Glutamatergic neuron (in vitro differentiated cells): ENCODE data around the gene PSMG2. TPM values are rescaled to one million over a fixed set of nuclear protein-coding genes. Genes with fewer than 3 reads are reported as not detected.

ENCODE experiments used
- DNase-seq: peaks from one replicate; pipeline ENCODE4 v3.0.0; 2022
- H3K27ac Mint-ChIP-seq: one replicate; pipeline ENCODE4 v1.8.0; 2020; ENCODE audit warnings: mild to moderate bottlenecking, mixed read lengths, inconsistent platforms; ENCODE audit not compliant: unreplicated experiment
- H3K27me3 Mint-ChIP-seq: one replicate; pipeline ENCODE4 v1.8.0; 2020; ENCODE audit warnings: mild to moderate bottlenecking, moderate library complexity, mixed read lengths, inconsistent platforms; ENCODE audit not compliant: unreplicated experiment
- H3K36me3 Mint-ChIP-seq: one replicate; pipeline ENCODE4 v1.8.0; 2020; ENCODE audit warnings: mild to moderate bottlenecking, mixed read lengths, inconsistent platforms; ENCODE audit not compliant: unreplicated experiment
- H3K4me1 Mint-ChIP-seq: one replicate; pipeline ENCODE4 v1.8.0; 2020; ENCODE audit warnings: mild to moderate bottlenecking, low read depth, mixed read lengths, inconsistent platforms; ENCODE audit not compliant: unreplicated experiment
- H3K4me3 Mint-ChIP-seq: one replicate; pipeline ENCODE4 v1.8.0; 2020; ENCODE audit warnings: mild to moderate bottlenecking, mixed read lengths, inconsistent platforms; ENCODE audit not compliant: unreplicated experiment
- H3K9me3 Mint-ChIP-seq: one replicate; pipeline ENCODE4 v1.8.0; 2020; ENCODE audit warnings: mild to moderate bottlenecking, moderate library complexity, mixed read lengths, inconsistent platforms; ENCODE audit not compliant: unreplicated experiment
- total RNA-seq: library from RNA; stranded (reverse); fragmentation: NEBNext Ultra II Directional; extraction: Animal tissue kit (Norgen Biotek cat#: 25700); gene quantifications from one replicate; pipeline ENCODE4 v1.2.1, GENCODE V29; 2021; ENCODE audit not compliant: unreplicated experiment
- TF ChIP-seq, protein P1 (sequence below): fragments of 200-600 bp; sonication (generic); IDR thresholded peaks from one replicate; pipeline ENCODE4 v1.5.0; 2021; ENCODE audit not compliant: partially characterized antibody, unreplicated experiment

The PSMG2 gene
- total RNA-seq, 1 donor from 2014 or later: 48.7 TPM

DNA sequence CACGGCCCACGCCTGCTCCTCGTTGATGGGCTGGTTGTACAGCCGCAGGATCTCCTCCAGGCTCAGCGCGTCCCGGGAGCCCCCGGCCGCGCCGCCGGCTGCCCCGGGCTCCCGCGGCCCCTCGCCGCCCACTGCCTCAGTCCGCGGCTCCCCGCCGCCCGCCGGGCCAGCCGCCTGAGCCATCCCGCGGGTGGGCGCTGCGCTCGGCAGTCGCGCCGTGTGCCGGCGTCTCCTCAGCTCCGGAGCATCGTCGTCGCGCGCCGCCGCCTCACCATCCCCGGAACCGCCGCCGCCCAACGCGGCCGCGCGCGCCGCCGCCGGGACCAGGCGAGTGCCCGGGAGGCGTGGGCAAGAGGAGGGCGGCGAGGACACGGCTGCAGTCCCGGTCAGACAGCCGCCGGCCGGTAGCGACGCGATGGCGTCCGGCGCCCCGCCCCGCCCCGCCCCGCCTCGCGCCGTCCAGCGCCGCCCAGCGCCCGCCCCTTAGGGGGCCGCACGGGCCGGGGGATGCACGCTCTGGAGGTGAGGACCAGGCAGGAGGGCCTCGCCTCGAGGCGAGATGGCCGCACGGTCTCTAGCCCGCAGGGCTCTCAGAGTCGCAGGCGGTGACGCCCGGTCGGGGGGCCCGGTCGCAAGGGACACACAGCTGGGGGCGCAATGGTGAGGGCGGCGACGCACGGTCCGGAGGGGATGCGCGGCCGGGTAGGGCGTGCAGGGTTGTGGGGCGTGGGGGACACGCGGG is 45.0 kb upstream of the PSMG2 start, which contains the start of gene SPIRE1:
SPIRE1 (minus strand) TSS at position 424 of the 742 bp plus-strand sequence; CDS start at position 183, 241 bp downstream.
- peak within 1 kb of the TSS; percentile 83 for H3K27ac Mint-ChIP-seq
- peaks cover 11% of the 10 kb centered on the region for H3K4me1 Mint-ChIP-seq
- no peaks in the 10 kb centered on the region for H3K36me3 Mint-ChIP-seq
- peaks cover 5% of the 10 kb centered on the region for H3K27me3 Mint-ChIP-seq
- DNase-seq: peak; percentile 77
- H3K9me3 Mint-ChIP-seq: peaks cover 10% of the 10 kb centered on the region
- H3K4me3 Mint-ChIP-seq: peak within 1 kb of the TSS; percentile 95
- TF ChIP-seq, protein P1, sequence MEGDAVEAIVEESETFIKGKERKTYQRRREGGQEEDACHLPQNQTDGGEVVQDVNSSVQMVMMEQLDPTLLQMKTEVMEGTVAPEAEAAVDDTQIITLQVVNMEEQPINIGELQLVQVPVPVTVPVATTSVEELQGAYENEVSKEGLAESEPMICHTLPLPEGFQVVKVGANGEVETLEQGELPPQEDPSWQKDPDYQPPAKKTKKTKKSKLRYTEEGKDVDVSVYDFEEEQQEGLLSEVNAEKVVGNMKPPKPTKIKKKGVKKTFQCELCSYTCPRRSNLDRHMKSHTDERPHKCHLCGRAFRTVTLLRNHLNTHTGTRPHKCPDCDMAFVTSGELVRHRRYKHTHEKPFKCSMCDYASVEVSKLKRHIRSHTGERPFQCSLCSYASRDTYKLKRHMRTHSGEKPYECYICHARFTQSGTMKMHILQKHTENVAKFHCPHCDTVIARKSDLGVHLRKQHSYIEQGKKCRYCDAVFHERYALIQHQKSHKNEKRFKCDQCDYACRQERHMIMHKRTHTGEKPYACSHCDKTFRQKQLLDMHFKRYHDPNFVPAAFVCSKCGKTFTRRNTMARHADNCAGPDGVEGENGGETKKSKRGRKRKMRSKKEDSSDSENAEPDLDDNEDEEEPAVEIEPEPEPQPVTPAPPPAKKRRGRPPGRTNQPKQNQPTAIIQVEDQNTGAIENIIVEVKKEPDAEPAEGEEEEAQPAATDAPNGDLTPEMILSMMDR: no peak

DNA sequence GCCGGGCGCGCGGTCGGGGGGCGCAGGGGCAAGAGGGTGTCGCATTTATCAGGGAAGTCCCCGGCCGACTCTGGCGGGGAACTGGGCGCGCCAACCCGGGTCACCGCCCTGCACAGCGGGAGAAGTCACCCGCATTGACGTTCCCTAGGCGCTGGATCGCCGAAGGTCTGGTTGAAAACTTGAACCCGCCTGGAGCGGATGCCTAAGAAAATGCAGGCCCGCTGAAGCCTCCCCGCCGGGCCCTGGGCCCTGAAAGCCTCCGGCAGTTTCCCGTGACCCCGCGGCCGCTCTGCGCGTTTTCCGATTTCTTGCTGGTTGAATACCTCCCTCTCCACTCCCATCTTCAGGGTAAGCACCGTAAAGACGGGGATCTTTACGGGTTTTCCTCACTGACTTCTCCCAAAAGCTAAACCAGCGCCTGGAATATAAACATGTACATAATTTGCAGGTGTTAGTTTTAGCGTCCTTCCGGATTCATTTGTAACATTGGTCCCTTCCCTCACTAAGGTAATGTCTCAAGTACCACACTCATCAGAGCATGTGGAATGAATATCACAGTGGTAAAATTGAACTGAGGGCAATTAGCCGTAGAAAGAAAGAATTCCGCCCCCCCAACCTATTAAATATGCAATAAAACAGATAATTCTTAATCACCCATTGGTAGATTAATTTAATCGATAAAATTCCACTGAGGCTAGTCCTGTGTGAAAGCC is 44.3 kb upstream of the PSMG2 start:
- DNase-seq: peak; percentile 68
- Mint-ChIP-seq H3K9me3 (peaks cover 10% of the 10 kb centered on the region), H3K27me3 (peaks cover 5% of the 10 kb centered on the region), H3K36me3 (no peaks in the 10 kb centered on the region), H3K27ac (peak overlapping the region; percentile 48), H3K4me3 (peak overlapping the region; percentile 95), H3K4me1 (peaks cover 11% of the 10 kb centered on the region)
- TF ChIP-seq, protein P1: no peak

DNA sequence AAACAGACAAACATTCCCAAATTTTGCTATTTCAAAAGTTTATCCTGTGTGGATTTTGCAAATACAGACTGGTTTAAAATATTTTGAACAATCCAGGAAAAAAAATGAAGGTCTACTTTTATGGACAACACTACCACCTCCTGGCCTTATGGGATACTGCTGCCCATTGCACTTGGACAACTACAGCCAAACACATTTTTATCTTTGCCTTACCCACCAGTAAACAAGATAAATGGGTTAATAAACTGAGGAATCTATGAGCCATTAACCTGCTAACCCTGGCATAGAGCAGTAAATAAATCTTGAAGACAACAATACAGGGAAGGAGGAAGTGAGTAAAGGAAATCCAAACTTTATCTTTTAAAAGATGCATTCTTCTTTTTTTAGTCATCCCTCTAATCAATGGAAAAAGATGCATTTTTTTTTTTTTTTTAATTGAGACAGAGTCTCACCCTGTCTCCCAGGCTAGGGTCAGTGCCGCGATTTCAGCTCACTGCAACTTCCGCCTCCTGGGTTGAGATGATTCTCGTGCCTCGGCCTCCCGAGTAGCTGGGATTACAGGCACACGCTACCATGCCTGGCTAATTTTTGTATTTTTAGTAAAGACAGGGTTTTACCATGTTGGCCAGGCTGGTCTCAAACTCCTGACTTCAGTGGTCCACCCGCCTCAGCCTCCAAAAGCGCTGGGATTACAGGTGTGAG is 42.8 kb upstream of the PSMG2 start:
- peaks cover 11% of the 10 kb centered on the region for H3K4me1 Mint-ChIP-seq

DNA sequence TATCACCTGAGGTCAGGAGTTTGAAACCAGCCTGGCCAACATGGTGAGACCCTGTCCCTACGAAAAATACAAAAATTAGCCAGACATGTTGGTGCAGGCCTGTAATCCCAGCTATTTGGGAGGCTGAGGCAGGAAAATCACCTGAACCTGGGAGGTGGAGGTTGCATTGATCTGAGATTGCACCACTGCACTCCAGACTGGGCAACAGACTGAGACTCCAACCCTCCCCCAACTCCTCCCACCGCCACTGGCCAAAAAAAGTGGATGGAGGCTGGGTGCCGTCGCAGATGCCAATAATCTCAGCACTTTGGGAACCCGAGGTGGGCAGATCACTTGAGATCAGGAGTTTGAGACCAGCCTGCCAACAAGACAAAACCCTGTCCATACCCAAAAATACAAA is 34.8 kb upstream of the PSMG2 start:
- Mint-ChIP-seq H3K4me3 (no peak overlapping the region), H3K9me3 (peaks cover 2% of the 10 kb centered on the region), H3K27me3 (no peaks in the 10 kb centered on the region), H3K27ac (no peak overlapping the region), H3K36me3 (no peaks in the 10 kb centered on the region), H3K4me1 (no peaks in the 10 kb centered on the region)
- DNase-seq: no peak
- TF ChIP-seq, protein P1: no peak

More for the DNA sequence above, 42.8 kb upstream of the PSMG2 start:
- peaks cover 5% of the 10 kb centered on the region for H3K27me3 Mint-ChIP-seq
- DNase-seq: peak; percentile 46
- H3K4me3 Mint-ChIP-seq: peak overlapping the region; percentile 21
- no peaks in the 10 kb centered on the region for H3K36me3 Mint-ChIP-seq
- peaks cover 10% of the 10 kb centered on the region for H3K9me3 Mint-ChIP-seq
- no peak overlapping the region for H3K27ac Mint-ChIP-seq
- TF ChIP-seq, protein P1: peak; percentile 78
